NCI-H1105 treated with DMSO at 0.1 percent for 48 hours (cell line): ENCODE data around the gene ABL2.
A peak's percentile ranks its signal among the peaks of the same experiment; 100 is the strongest.
"Not testable (repeated sequence)": the region's sequence is repeated elsewhere in the genome, so short reads cannot be mapped to it uniquely, and the experiment has no call there.

Experiments
- DNase-seq: peaks from one replicate; lab custom pipeline; 2025; lab: John Stamatoyannopoulos, UW

Gene ABL2

DNA sequence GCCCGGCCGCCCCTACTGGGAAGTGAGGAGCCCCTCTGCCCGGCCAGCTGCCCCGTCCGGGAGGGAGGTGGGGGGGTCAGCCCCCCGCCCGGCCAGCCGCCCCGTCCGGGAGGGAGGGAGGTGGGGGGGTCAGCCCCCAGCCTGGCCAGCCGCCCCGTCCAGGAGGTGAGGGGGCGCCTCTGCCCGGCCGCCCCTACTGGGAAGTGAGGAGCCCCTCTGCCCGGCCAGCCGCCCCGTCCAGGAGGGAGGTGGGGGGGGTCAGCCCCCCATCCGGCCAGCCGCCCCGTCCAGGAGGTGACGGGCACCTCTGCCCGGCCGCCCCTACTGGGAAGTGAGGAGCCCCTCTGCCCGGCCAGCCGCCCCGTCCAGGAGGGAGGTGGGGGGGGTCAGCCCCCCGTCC lies 93.8 kb downstream of the ABL2 start:
- not testable (repeated sequence) for DNase-seq

- not testable (repeated sequence) for DNase-seq
These were observed 94.3 kb downstream of the ABL2 start for GRCh38 chr1:179135168-179135567.

- no peak for DNase-seq
These were observed 99.6 kb downstream of the ABL2 start for GRCh38 chr1:179129702-179130473.

- no peak for DNase-seq
These were observed 101.0 kb downstream of the ABL2 start for GRCh38 chr1:179128520-179128919.

GRCh38 chr1:179127163-179127895 lies 102.1 kb downstream of the ABL2 start:
- DNase-seq: no peak

GRCh38 chr1:179126338-179127060 lies 103.0 kb downstream of the ABL2 start:
- no peak for DNase-seq

DNA sequence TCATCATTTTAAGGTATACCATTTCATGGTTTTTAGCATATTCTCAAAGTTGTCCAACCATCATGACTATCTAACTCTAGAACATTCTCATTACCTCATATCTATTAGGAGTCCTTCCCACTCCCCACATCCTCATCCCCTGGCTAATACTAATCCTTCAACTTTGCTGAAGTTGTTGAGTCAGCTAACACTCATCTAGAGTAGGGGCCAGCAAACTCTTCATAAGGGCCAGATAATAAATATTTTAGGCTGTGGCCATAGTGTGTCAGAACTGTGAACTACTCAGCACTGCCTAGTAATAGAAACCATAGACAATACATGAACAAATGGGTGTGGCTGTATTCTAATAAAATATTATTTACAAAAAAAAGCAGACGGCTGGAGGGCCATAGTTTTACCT lies 104.6 kb downstream of the ABL2 start:
- DNase-seq: no peak

GRCh38 chr1:179121159-179121938 lies 108.1 kb downstream of the ABL2 start:
- no peak for DNase-seq

DNA sequence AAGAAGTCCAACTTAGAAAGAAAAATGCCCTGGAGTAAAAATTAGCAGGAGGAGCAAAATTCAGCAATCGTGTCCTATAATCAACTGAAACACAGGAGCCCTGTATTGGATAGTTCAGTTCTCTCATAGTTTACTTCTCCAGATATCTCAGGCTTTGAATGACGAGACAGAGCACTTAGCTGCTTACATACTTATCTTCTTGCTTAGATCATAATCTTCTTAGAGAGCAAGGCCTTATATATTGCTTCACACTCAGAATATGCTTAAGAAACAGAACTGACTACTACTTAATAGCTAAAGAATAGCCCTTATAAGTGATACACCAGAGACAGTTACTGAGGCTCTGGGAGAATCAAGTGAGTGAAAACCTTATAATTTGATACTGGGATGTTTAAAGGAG lies 108.7 kb downstream of the ABL2 start:
- no peak for DNase-seq

- DNase-seq: no peak
These were observed 110.0 kb downstream of the ABL2 start for GRCh38 chr1:179119513-179119912.

DNA sequence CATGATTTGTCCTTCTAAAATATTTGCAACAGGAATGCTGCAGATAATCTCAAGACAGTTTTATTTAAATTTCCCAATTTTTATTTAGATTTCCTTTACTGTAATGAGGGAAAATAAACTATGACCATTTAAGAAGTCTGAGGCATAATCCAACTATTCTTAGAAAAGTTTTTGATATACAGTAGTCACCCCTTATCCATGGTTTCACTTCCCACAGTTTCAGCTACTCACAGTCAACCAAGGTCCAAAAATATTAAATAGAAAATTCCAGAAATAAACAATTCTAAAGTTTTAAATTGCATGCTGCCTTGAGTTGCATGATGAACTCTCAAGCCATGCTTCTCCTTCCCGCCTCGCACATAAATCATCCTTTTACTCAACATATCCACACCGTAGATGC lies 114.3 kb downstream of the ABL2 start:
- no peak for DNase-seq

DNA sequence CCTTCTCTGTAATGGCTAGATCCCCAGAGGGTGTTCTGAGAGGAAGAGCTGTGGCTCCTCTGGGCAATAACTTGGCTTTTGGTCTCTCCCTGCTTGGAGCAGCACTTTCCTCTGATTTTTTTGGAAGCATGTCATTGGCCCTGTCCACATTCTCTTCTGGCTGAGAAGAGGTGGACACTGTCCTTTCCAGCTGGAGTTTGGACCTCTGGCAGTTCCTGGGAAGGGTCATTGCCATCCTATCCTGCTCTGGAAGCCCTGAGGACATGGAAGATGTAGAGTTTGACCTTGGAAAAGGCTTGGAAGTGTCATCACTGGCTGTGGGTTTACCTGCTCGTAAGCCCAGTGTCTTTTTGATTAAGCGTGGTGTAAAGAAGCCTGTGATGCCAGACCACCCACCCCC lies 120.8 kb downstream of the ABL2 start:
- DNase-seq: no peak

DNA sequence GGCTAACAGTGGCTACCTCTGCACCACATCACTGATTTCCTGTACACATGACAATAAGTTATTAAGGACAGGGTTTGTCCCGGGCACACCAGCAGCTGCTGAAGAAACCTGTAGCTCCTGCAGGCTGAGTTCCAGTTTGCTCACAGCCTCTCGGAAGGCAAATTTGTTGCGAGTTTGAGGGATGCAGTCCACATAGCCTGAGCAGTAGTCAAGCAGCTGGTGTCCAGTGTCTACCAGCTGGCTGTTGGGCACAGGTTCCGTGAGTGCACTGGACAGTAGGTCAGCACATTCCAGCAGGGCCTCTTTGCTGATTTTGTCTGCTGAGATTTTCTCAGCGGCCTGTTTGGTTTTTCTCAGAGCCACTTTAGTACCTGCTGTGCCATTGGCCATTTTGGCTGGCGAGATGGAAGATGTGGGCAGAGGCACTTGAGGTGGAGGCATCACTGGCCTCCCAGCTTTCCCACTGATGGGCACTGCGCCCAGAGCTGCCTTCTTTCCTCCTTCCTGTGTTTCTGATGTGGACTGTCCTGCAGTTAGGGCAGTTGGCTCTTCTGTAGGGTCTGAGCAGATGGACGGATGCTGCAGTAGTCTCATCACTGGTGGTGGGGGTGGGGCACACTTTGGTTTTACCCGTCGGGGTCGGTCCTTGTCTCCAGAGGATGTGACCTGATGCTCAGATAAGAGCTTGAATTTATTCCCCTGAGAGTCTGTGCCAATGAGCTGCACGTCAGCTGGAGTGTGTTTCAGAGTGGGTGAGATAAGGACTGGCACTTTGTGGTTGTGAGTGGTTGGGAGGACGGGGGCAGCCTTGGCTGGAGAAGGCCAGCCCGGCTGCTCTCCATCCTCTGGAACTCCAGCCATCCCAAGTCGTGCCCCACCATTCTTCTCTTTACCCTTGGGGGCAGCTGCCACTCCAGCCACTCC lies 121.5 kb downstream of the ABL2 start:
- no peak for DNase-seq

DNA sequence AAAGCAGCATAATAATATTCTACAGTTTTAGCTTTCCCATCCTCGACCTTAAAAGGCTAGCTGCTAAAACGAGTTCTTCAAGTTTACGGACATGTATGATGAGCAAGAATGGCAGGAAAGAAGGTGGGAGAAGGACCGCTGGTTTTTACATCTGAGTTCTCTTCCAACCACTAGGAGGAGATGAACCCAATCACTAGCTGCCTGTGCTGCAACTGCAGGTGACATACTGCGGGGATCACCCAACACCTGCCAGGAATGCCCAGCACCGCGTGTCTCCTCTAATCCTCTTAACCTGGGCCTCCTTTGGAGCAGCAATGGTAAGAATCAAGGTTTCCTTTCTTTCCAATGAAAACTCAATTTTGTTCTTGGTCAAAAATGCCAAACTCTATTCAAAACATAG lies 124.1 kb downstream of the ABL2 start:
- DNase-seq: peak; percentile 8

DNA sequence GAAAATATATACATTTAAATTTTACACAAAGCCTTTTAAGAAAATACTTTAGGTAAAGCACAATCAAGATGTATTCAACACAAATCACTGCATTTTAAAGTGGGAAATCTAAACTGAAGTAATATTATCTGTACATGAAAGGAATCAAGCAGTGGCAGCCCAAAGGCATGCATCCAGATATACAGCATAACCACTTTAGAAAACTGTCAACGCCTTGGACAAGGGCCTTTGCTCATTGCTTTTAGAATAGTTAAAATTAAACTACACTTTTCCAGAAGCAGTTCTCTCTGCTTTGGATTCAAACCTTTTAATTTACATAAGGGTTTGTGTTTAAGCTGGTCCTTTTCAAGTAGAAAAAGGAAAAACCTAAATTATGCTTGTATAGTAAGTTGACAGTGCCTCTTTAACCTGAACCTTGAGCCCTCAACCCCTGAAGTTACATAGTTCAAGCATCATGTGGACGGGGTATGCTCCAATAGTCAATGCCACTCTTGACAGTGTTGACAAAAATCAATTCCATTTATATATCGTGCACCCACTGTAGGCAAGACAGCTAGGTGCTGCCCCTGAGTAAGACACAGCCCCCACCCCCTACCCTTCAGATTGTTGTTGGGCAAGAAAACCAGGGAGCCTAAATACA lies 124.7 kb downstream of the ABL2 start:
- no peak for DNase-seq

- DNase-seq: no peak
These were observed 125.5 kb downstream of the ABL2 start for GRCh38 chr1:179103999-179104398.

DNA sequence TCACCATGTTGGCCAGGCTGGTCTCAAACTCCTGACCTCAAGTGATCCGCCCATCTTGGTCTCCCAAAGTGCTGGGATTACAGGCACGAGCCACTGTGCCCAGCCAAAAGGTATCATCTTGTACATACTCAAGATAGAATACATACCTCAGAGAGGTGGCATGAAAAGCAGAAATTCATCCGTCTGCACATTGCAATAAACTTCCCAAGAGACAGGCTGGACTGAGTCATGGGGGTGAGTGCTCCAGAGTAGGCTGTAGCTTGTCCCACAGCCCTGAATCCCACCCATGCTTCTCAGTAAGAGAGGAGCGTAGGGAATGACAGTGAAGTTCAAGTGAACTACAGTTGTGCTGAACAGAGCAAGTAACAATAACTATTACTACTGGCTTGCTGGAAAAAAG lies 127.9 kb downstream of the ABL2 start:
- DNase-seq: no peak

- DNase-seq: no peak
These were observed 129.6 kb downstream of the ABL2 start for GRCh38 chr1:179099891-179100290.

DNA sequence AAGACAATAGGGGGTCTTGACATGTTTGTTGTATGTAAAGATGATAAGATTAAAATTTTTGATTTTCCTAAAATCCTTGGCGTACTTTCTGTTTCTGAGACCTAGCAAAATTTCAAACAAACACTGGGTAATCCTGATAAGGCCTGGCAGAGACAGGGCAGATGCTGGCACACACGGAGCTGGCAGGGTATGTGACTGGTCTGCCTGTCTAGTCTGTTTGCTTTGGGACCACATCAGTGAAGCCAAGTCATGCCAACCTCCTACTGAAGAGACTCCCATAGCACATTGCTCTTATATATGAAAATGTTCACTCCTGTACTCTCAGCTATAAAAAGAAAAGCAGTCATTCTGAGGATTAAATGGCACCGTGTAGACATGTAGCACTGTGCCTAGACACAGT lies 133.6 kb downstream of the ABL2 start:
- no peak for DNase-seq

GRCh38 chr1:179095377-179095776 lies 134.1 kb downstream of the ABL2 start:
- DNase-seq: no peak

DNA sequence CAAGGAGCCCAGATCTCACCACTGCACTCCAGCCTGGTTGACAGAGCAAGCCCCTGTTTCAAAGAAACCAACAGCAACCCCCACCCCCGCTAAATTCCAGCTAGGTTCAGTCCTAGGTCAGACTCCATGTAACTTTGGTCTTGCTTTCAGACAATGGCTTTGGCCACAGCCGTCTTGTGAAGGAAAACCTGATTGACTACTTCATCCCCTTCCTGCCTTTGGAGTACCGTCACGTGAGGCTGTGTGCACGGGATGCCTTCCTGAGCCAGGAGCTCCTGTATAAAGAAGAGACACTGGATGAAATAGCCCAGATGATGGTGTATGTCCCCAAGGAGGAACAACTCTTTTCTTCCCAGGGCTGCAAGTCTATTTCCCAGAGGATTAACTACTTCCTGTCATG lies 134.7 kb downstream of the ABL2 start:
- no peak for DNase-seq
